Stimulated activated CD4-positive, alpha-beta T cell treated with anti-CD3 and anti-CD28 coated beads, Interleukin-1b, Interleukin-23, amount 100 ng/mL, for 24 hours (primary cell): ENCODE results near the gene RMND1.

Experiments
- DNase-seq, 4 experiments: peaks; one replicate each; pipeline ENCODE4 v3.0.0-alpha.2; 2020; ENCODE audit warnings: low read depth in 4 of 4, low spot score in 1 of 4

The RMND1 gene

DNA sequence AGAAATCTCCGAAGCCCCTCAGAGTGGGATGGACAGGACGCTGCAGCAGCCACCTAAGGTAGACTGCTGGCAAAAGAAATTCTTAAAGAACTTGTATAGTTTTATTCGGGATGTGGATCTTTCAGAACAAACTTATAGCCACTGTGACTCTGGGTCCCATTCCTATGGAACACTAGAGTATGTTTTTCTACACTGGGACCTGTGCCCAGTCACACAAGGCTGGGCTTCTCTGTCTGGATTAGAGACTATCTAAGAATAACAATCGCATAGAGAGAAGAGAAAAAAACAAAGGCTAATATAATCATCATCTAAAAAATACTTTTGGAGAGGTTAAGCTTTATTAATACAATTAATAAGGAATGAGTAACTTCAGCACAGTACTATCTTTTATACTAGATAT, 28.9 kb downstream of the RMND1 start:
- DNase-seq = no peak

DNA sequence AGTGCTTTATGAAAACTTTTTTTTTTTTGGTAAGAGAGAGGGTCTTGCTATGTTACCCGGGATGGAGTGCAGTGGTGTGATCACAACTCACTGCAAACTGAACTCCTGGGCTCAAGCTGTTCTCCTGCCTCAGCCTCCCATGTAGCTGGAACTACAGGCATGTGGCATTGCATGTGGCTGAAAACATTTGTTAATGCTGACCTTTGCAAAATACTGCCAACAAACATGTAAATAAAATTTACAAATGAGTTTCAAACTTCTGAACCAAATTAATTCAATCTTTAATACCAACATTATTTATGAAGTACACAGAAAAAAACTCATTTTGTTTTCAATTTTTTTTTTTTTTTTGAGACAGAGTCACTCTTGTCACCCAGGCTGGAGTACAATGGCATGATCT, 34.4 kb downstream of the RMND1 start:
- no peak for DNase-seq

- DNase-seq = no peak
Observed at GRCh38 chr6:151414641-151415260, 37.2 kb downstream of the RMND1 start.

DNA sequence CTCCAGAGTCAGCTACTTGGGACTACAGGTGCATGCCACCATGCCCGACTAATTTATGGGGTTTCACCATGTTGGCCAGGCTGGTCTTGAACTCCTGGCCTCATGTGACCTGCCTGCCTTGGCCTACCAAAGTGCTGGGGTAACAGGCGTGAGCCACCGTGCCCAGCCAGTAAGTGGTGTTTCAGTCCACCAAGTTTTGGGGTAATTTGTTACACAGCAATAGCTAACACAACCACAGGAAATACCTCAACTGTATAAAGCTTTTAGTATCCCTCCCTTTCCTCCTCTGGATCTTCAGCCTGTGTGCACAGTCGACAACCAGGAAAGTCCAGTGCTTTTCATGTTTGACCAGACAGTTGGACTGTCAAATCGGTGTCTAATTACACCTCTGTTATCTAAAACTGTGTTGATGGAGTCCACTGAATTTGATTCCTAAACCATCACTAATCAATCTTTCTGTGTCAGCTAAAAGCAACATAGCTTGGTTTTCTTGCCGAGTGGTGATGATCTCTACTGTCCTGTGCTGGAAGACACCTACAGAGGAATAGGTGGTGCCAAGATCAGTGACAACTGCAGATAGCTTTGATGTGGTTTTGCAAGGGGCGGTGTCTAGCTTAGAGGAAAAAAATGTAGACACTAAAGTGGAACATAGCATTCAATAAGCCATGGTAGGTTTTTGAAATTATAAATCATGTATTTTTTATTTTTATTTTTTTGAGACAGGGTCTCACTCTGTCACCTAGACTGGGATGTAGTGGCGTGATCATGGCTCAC, 38.4 kb downstream of the RMND1 start:
- peak in 1 of 4 experiments; percentile 11 for DNase-seq

- no peak for DNase-seq
Observed at GRCh38 chr6:151412909-151413308, 39.0 kb downstream of the RMND1 start.

DNA sequence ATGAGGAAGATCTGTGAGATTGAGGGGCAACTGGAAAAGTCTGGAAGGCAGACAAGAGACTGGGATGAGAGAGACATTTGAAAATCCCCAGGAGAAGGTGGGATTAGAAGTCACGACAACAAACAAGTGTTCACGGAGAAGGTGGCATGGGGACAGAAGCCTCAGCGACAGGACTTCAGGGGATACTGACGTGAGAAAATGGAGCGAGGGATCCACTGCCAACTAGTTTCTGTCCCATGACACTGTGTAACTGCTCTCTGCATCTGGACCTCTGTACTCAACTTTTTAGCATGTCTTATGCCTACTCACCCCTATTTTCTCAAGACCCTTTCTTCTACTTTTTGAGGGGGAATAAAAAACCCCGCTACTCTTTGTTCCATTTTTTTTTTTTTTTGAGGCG, 42.2 kb downstream of the RMND1 start:
- DNase-seq = no peak

GRCh38 chr6:151409260-151409659, 42.7 kb downstream of the RMND1 start:
- no peak for DNase-seq

DNA sequence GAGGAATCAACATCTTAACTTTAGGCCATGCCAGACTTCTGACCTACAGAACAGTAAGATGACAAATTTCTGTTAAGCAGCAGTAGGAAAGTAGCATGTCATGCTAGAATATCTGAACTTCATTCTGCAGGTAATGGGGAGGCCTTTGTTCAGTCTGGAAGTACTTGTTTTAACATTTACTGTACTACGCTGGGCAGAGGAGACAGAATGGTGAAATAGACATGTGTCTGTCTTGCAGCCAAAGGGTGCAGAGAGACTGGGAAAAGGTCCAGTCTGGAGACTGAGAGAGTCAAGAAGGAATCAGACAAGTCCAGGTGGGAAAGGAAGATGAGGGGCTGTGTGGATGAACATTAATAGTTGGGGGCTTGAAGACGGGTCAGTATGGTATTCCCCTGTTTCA, 43.1 kb downstream of the RMND1 start:
- no peak for DNase-seq

DNA sequence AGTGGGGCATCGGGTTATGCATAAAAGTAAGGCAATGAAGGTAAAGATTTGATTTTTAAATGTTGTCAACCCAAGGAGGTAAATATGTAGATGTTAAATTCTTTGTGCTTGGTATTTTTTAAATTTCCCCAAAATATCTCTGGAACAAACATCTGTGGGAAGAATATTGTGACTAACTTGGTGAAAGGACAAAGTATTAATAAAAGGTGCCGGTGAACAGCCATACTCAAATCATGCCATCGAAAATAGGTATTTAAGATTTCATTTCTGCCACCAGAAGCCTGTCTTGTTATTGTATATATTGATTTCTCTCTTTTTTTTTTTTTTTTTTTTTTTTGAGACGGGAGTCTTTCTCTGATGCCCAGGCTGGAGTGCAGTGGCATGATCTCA, 48.0 kb downstream of the RMND1 start:
- DNase-seq = no peak

DNA sequence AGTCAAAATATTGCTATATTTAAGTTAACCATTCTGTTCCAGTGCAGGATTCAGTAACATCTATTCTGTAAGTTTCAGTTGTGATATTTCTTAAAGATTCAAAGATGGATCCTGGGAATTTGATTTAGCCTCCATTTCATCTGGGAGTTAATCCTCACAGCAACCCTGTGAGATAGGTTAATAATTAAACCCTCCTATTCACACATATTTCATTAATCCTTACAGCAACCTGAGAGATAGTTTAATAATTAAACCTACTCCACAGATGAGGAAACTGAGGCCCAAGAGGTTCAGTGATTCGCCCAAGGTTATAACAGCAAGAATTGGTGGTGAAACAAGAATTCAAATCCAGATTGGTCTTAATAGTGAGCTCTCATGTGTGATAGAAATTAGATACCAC, 49.7 kb downstream of the RMND1 start:
- no peak for DNase-seq

- no peak for DNase-seq
Observed at GRCh38 chr6:151400473-151400872, 51.5 kb downstream of the RMND1 start.

DNA sequence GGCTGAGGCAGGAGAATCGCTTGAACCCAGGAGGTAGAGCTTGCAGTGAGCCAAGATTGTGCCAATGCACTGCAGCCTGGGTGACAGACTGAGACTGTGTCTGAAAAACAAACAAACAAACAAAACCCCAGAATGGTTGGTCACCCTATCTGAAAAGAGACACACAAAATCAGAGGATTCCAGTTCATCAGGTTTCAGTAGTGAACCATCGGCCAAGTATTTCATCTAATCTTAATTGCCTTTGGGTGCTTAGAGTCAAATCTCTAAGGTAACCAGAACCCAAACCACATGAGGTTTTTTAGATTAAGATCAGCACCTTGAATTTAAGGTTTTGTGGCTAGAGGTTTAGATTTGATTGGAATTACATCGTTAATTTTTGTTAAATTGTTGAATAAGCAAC, 52.2 kb downstream of the RMND1 start:
- no peak for DNase-seq

GRCh38 chr6:151393410-151393809, 58.5 kb downstream of the RMND1 start:
- no peak for DNase-seq

DNA sequence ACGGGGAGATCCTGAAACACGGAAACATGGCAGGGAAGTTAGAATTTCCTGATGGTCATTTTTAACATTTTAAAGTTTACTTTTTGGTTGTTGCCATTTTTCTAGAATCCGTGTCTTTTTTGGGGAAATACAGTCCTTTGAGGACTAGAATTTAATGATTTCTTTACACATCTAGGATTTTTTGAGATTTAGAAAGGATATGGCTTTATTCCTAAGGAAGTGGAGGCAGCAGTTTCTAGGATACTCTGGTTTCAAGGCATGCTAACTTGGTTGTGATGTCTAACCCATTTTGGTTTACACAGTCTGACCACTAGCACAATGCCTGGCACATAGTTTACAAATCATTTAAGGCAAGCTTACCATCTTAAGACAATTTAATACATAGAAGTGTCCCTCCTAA, 59.5 kb downstream of the RMND1 start:
- DNase-seq = no peak

GRCh38 chr6:151391471-151392413, 60.2 kb downstream of the RMND1 start, which contains the start of gene ZBTB2:
Gene ZBTB2, minus strand, starts transcription at chr6:151391559. Its CDS starts 17,922 bp downstream, at chr6:151373637.
- peak; percentile 28 to 47 (median 34) for DNase-seq

DNA sequence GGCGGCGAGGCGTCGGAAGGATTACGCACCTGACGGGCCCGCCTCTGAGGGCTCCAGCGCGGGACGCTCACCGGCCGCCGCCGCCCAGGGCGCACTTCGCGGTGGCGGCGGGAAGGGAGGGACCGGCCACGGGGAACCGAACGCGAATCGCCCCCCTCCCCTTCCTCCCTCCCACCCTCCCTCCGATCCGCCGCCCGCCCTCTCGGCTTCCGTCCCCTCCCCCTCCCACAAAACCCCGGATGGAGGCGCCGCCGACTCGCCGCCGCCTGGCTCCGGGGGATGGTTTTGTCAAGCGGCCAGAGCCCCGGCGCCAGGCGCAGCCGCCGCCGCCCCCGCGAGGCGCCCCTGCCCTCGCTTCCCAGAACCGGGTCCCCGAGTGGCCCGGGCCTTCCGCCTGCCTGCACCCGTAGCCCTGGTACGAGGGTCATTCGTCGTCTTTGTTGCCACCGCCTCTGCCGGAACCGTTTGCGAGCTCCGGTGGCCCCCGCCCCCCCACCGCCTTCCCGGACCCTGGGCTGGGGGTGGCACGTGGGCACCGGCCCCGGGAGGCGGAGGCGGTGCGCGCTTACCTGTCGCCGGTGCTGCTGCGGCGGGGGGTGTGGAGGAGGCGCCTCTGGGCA, 61.0 kb downstream of the RMND1 start:
- peak; percentile 63 to 70 (median 66) for DNase-seq

GRCh38 chr6:151390276-151390850, 61.6 kb downstream of the RMND1 start:
- DNase-seq = peak; percentile 89 to 96 (median 94)

- no peak for DNase-seq
Observed at GRCh38 chr6:151389618-151390275, 62.2 kb downstream of the RMND1 start.

GRCh38 chr6:151388997-151389617, 62.8 kb downstream of the RMND1 start:
- no peak for DNase-seq

- DNase-seq = no peak
Observed at GRCh38 chr6:151388236-151388635, 63.7 kb downstream of the RMND1 start.
